ENCODE results near the gene DNAJC13.

DNAJC13 gene

DNA sequence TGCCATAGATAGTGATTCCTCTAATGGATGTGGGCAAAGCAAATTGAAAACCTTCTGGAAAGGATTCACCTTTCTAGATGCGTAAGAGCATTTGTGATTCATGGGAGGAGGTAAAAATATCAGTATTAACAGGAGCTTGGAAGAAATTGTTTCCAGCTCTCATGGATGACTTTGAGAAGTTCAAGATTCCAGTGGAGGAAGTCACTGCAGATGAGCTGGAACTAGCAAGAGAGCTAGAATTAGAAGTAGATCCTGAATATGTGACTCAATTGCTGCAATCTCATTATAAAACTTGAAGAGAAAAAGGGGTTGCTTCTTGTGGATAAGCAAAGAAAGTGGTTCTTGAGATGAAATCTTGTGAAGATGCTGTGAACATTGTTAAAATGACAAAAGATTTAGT lies 91.8 kb downstream of the DNAJC13 start:
- POLR2A ChIA-PET, result no interaction called here

DNA sequence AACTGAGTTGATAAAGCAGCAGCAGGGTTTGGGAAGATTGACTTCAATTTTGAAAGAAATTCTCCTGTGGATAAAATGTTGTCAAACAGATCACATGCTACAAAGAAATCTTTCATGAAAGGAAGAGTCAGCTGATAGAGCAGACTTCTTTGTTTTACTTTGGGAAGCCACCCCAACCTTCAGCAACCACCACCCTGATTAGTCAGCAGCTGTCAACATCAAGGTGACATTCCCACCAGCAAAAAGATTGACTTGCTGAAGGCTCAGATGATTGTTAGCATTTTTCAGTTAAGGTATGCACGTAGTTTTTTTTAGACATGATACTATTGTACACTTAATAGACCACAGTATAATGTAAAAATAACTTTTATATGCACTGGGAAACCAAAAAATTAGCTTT lies 92.2 kb downstream of the DNAJC13 start:
- POLR2A ChIA-PET, result no interaction called here
- TF ChIP-seq, protein P1, sequence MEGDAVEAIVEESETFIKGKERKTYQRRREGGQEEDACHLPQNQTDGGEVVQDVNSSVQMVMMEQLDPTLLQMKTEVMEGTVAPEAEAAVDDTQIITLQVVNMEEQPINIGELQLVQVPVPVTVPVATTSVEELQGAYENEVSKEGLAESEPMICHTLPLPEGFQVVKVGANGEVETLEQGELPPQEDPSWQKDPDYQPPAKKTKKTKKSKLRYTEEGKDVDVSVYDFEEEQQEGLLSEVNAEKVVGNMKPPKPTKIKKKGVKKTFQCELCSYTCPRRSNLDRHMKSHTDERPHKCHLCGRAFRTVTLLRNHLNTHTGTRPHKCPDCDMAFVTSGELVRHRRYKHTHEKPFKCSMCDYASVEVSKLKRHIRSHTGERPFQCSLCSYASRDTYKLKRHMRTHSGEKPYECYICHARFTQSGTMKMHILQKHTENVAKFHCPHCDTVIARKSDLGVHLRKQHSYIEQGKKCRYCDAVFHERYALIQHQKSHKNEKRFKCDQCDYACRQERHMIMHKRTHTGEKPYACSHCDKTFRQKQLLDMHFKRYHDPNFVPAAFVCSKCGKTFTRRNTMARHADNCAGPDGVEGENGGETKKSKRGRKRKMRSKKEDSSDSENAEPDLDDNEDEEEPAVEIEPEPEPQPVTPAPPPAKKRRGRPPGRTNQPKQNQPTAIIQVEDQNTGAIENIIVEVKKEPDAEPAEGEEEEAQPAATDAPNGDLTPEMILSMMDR (IDR thresholded peaks at IDR 0.05; ENCODE audit: control extremely low read depth, extremely low read depth, low read depth, missing control alignments), result no peak
- CTCF ChIA-PET, result interaction anchor here (0.9 to 2.8 kb wide), 10 partner anchors 10 to 144 kb away, joined by 3 to 15 read pairs (median 4); no protein-coding TSS in a partner anchor
- DNase-seq (ENCODE audit: extremely low spot score), result no peak

More for the DNA sequence above, 91.8 kb downstream of the DNAJC13 start:
- DNase-seq (ENCODE audit: extremely low spot score), result no peak
- TF ChIP-seq, protein P1 (IDR thresholded peaks at IDR 0.05; ENCODE audit: control extremely low read depth, extremely low read depth, low read depth, missing control alignments), result no peak
- CTCF ChIA-PET, result interaction anchor here (0.9 to 2.8 kb wide), 7 partner anchors 12 to 144 kb away, joined by 3 to 15 read pairs (median 5); no protein-coding TSS in a partner anchor

DNA sequence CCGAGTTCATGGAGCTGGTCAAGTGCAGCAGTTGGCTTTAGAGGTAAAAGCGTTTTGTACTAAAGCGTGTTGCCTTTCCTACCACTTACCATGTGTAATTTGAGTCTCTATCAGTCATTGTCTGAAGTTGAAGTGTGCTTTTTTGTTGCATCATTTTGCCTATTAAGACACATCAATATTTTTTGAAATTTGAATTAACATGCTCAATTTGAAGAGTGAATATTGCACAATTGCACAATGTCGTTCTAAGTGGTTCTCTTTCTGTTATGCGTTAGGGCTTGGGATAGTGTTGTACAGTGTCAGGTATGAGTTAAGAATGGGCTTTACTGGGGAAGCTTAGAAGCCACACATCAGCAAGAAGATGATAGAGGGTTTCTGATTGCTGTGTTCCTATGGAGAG lies 95.8 kb downstream of the DNAJC13 start:
- POLR2A ChIA-PET, result interaction anchor here (0.6 kb wide), 1 partner anchor 20 kb away, joined by 4 read pairs; no protein-coding TSS in a partner anchor
- no peak for DNase-seq (ENCODE audit: extremely low spot score)
- CTCF ChIA-PET, result interaction anchor here (0.7 to 1.4 kb wide), 2 partner anchors 14 to 21 kb away, joined by 4 read pairs; no protein-coding TSS in a partner anchor
- TF ChIP-seq, protein P1 (IDR thresholded peaks at IDR 0.05; ENCODE audit: control extremely low read depth, extremely low read depth, low read depth, missing control alignments), result no peak

DNA sequence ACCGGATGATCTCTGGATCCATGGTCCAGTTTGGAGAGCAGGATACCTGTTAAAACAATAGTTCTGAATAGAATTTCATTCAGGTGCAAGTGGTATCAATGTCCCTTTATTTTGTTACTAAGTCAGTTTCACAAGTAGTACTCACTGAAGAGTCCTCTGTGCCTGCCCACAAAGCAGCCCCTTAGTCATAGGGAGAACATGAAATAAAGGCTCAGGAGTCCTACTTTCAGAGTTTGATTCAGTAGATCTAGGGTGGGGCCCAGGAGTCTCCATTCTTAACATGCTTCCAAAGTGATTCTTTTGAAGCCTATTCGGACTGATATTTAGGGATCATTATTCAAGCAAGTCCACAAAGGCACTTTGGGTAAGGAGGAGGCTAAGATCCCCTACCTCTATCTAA lies 100.0 kb downstream of the DNAJC13 start:
- TF ChIP-seq, protein P1 (IDR thresholded peaks at IDR 0.05; ENCODE audit: control extremely low read depth, extremely low read depth, low read depth, missing control alignments), result no peak
- DNase-seq (ENCODE audit: extremely low spot score), result no peak
- ChIA-PET CTCF (interaction anchor here (0.9 kb wide), 2 partner anchors 19 to 20 kb away, joined by 3 read pairs; no protein-coding TSS in a partner anchor), POLR2A (no interaction called here)

DNA sequence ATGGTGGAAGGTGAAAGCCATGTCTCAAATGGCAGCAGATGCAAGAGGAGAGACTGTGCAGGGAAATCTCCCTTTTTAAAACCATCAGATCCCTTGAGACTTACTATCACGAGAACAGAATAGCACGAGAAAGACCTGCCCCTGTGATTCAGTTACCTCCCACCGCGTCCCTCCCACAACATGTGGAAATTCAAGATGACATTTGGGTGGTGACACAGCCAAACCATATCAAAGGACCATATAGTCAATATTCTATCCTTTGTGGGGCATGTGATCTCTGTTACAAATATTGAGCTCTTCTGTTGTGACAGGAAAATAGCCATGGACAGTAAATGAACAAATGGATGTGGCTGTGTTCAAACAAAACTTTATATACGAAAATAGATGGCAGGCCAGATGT lies 102.6 kb downstream of the DNAJC13 start:
- ChIA-PET CTCF (interaction anchor here (1.9 to 10.2 kb wide), 5 partner anchors 10 to 122 kb away, joined by 4 to 84 read pairs (median 12); no protein-coding TSS in a partner anchor), POLR2A (no interaction called here)
- DNase-seq (ENCODE audit: extremely low spot score), result no peak
- TF ChIP-seq, protein P1 (IDR thresholded peaks at IDR 0.05; ENCODE audit: control extremely low read depth, extremely low read depth, low read depth, missing control alignments), result no peak

DNA sequence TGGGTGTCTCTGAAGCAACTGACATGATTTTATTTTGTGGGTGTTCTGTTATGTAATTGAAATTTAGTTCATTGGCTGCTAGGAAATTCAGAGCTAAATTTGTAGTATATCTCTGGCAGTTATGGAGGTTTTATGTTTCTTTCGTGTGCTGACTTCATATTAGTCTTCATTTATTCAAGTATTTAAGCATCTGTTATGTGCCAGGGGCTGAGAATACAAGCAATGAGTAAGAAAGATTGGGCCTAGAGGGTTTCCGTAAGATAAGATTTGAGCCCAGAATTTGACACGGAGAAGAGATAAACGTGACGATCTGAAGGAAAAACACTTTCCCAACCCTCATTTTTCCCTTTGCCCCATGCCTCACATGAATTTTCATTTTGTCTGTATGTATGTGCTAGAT lies 104.6 kb downstream of the DNAJC13 start:
- ChIA-PET POLR2A (no interaction called here), CTCF (interaction anchor here (1.4 to 10.2 kb wide), 6 partner anchors 9 to 120 kb away, joined by 4 to 84 read pairs (median 10); no protein-coding TSS in a partner anchor)
- TF ChIP-seq, protein P1 (IDR thresholded peaks at IDR 0.05; ENCODE audit: control extremely low read depth, extremely low read depth, low read depth, missing control alignments), result no peak
- DNase-seq (ENCODE audit: extremely low spot score), result no peak
